DOHH2 (cell line): ENCODE results near the gene ARPC2.

Experiments
- H3F3A ChIP-seq: fragments of 200-600 bp; sonication (generic), shearing (Covaris generic); 2 replicates; pipeline ENCODE4 v1.6.0; 2016; ENCODE audit warnings: antibody characterized with exemption, mild to moderate bottlenecking; ENCODE audit not compliant: control insufficient read depth, insufficient read depth
- H3K27ac ChIP-seq: fragments of 200-600 bp; sonication (generic); 2 replicates; pipeline ENCODE4 v1.5.1; 2014; ENCODE audit warnings: low read depth, mild to moderate bottlenecking, low read length, moderate library complexity
- H3K27me3 ChIP-seq: fragments of 200-600 bp; sonication (generic); 2 replicates; pipeline ENCODE4 v1.6.1; 2014; ENCODE audit warnings: mild to moderate bottlenecking, low read length, mixed read lengths; ENCODE audit not compliant: control insufficient read depth
- H3K36me3 ChIP-seq: fragments of 200-600 bp; sonication (generic); 2 replicates; pipeline ENCODE4 v1.6.1; 2014; ENCODE audit warnings: mild to moderate bottlenecking, low read length, moderate library complexity, mixed read lengths; ENCODE audit not compliant: control insufficient read depth
- H3K4me1 ChIP-seq: fragments of 200-600 bp; sonication (generic); 2 replicates; pipeline ENCODE4 v1.6.1; 2014; ENCODE audit warnings: mild to moderate bottlenecking, low read length, mixed read lengths; ENCODE audit not compliant: control insufficient read depth
- H3K4me2 ChIP-seq: fragments of 200-600 bp; sonication (generic); 2 replicates; pipeline ENCODE4 v1.6.0; 2014; ENCODE audit warnings: mild to moderate bottlenecking, low read length, moderate library complexity
- H3K4me3 ChIP-seq: fragments of 200-600 bp; sonication (generic); 2 replicates; pipeline ENCODE4 v1.5.1; 2014; ENCODE audit warnings: mild to moderate bottlenecking, low read length, mixed read lengths
- H3K79me2 ChIP-seq: fragments of 200-600 bp; sonication (generic); 2 replicates; pipeline ENCODE4 v1.6.1; 2014; ENCODE audit warnings: mild to moderate bottlenecking, low read length, mixed read lengths; ENCODE audit not compliant: control insufficient read depth
- H3K9me2 ChIP-seq: fragments of 200-600 bp; sonication (generic); replicated peaks from 2 replicates; pipeline ENCODE4 v1.6.1; 2014; ENCODE audit warnings: mild to moderate bottlenecking, low read length, mixed read lengths; ENCODE audit not compliant: control insufficient read depth
- H3K9me3 ChIP-seq: fragments of 200-600 bp; sonication (generic); 2 replicates; pipeline ENCODE4 v1.6.1; 2014; ENCODE audit warnings: antibody characterized with exemption, low read length, mixed read lengths; ENCODE audit not compliant: control insufficient read depth, insufficient read depth
- H4K20me1 ChIP-seq: fragments of 200-600 bp; sonication (generic); 2 replicates; pipeline ENCODE4 v1.6.0; 2014; ENCODE audit warnings: low read depth, mild to moderate bottlenecking, antibody characterized with exemption, low read length, moderate library complexity; ENCODE audit not compliant: control insufficient read depth, insufficient read depth
- CTCF ChIP-seq: fragments of 200-600 bp; sonication (generic); IDR thresholded peaks from one replicate; pipeline ENCODE4 v1.5.1; 2014; ENCODE audit warnings: antibody characterized with exemption, mild to moderate bottlenecking, low read depth, low read length; ENCODE audit not compliant: poor library complexity, severe bottlenecking
- EZH2phosphoT487 ChIP-seq: fragments of 200-600 bp; sonication (generic); IDR thresholded peaks from 2 replicates; pipeline ENCODE4 v1.6.1; 2017; ENCODE audit warnings: borderline replicate concordance, mild to moderate bottlenecking, antibody characterized with exemption, low read length, moderate library complexity, mixed read lengths

The ARPC2 gene

GRCh38 chr2:218296200-218296599 lies 79.2 kb downstream of the ARPC2 start:
- Histone ChIP-seq H3K9me2 (no peaks in the 10 kb centered on the region), H3K4me3 (no peak overlapping the region), H3F3A (peaks cover 8% of the 10 kb centered on the region; the same call in 1 of the 2 replicates), H3K27ac (no peak overlapping the region), H3K27me3 (no peaks in the 10 kb centered on the region), H3K9me3 (no peaks in the 10 kb centered on the region), H3K4me2 (no peak overlapping the region), H3K79me2 (peaks cover 10% of the 10 kb centered on the region), H3K36me3 (no peaks in the 10 kb centered on the region), H4K20me1 (no peaks in the 10 kb centered on the region), H3K4me1 (peaks cover 24% of the 10 kb centered on the region)
- TF ChIP-seq EZH2phosphoT487 (no peak), CTCF (no peak)

DNA sequence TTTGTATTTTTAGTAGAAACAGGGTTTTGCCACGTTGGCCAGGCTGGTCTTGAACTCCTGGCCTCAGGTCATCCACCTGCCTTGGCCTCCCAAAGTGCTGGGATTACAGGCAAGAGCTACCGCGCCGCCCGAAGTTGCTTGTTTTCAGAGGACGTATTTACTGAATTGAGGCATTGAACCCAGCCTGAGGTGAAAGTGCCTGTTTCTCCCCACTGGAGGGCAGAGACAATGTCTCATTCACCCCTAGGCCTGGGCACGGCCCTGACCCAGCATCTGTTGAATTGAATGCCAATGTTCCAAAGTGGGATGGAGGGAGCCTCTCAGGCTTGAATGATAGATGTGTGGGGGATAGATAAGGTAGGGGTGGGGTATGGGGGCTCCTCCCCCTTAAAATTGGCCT lies 79.9 kb downstream of the ARPC2 start:
- no peak for TF ChIP-seq EZH2phosphoT487
- no peak for TF ChIP-seq CTCF
- H3K27me3 ChIP-seq: no peaks in the 10 kb centered on the region

GRCh38 chr2:218298314-218298875 lies 81.4 kb downstream of the ARPC2 start:
- Histone ChIP-seq H3K4me2 (no peak overlapping the region), H3K4me3 (no peak overlapping the region), H3F3A (no peaks in the 10 kb centered on the region), H3K9me2 (no peaks in the 10 kb centered on the region), H4K20me1 (no peaks in the 10 kb centered on the region), H3K79me2 (no peaks in the 10 kb centered on the region), H3K27me3 (no peaks in the 10 kb centered on the region), H3K27ac (no peak overlapping the region), H3K4me1 (peaks cover 4% of the 10 kb centered on the region), H3K9me3 (no peaks in the 10 kb centered on the region), H3K36me3 (no peaks in the 10 kb centered on the region)
- no peak for TF ChIP-seq CTCF
- no peak for TF ChIP-seq EZH2phosphoT487

More for the DNA sequence above, 79.9 kb downstream of the ARPC2 start:
- Histone ChIP-seq H3F3A (peaks cover 8% of the 10 kb centered on the region; the same call in 1 of the 2 replicates), H3K4me1 (peaks cover 18% of the 10 kb centered on the region), H4K20me1 (no peaks in the 10 kb centered on the region), H3K79me2 (peaks cover 4% of the 10 kb centered on the region), H3K9me3 (no peaks in the 10 kb centered on the region), H3K4me3 (no peak overlapping the region), H3K36me3 (no peaks in the 10 kb centered on the region), H3K4me2 (no peak overlapping the region), H3K27ac (no peak overlapping the region), H3K9me2 (no peaks in the 10 kb centered on the region)
